ENCODE data around the gene TRIM26.
"Not testable (repeated sequence)": the region's sequence is repeated elsewhere in the genome, so short reads cannot be mapped to it uniquely, and the experiment has no call there.

The TRIM26 gene

DNA sequence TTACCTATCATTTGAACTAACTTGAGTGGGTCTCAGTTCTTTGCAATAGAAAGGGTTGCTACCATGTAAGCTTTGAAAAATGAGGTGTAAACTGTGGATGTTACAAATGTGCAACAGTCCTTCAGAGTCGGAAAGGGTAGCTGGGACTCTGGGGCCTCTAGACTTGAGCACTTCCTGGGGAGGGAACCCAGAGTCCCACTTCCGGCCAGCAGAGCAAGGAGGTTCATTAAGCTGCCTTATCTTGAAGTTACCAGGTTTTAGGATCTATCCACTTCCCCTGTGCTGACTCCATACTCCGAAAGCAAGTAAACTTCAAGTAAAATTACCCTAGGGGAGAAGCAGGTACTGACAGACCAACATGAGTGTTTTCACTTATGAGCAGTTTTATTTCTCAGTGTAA, 61.6 kb downstream of the TRIM26 start:
- no peak for DNase-seq

DNA sequence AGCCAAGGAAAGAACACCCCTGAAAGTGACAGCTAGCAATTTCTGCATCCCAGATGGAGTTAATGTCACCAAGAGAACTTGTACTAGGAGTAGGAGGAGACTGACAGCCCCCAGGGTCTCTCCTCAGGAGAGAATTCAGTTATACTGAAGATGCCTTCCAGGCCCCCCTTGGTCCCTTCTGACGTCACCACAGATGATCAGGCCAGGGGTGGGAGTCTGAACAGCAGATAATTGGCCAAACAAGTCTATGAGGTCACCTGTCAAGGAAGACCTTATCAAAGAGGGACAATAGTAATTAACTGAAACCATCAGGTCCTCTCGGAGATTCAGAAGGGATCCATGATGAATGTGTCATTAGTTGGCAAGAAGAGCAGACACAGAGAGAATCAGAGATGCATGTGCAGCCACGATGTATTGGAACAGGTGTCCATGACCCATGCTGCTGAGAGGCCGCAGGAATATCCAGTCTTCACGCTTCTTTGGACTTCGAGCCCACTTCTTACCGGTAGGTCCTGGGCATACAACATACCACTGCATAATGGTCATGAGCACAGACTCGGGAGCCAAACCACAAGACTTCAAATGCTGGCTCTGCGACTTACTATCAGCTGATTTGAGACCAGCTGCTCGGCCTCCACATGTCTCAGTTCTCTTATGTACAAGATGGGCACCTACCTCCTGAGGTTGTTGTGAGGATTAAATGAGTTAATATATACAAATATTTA, 62.4 kb downstream of the TRIM26 start:
- no peak for DNase-seq

DNA sequence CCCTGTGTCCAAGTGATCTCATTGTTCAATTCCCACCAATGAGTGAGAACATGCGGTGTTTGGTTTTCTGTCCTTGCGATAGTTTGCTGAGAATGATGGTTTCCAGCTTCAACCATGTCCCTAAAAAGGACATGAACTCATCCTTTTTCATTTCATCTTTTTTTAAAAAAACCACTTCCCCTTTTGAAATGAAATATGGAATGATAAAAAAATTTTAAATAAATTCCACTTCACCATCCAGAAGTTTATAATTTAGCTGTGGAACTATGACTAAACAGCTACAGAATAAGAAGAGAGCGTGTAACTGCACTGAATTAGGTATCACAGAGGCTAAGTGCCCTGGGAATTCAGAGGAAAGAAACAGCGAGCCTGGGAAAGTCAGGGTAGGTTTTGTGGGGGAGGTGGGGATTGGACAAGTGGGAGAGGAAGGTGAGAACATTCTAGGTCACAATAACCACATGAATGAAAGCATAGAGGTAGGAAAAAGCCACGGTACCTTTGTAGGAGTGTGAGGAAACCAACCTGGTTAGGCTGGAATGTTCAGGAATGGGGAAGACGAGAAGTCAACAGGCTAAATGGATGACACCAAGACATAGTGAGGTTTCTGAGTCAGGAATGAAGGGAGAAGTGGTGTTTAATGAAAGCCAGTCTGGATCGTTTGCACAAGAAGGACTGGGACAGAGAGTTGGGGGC, 63.2 kb downstream of the TRIM26 start:
- DNase-seq = no peak

DNA sequence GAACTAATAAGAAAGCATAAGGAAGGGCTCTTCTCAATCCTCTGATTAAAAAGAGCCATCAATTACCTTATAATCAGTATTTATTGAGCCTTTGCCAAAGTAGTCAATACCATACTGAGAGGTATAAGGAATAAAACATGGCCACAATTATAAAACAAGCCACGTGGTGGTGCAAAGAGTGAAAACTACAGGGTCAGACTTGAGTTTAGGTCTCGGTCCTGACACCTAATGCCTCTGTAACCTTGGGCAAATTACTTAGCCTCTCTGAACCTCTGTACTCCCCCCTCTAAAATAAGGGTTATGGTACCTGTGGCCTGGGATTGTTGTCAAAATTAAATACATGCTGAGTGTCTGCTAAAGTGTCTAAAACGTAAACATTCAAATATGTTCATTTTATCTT, 64.0 kb downstream of the TRIM26 start:
- no peak for DNase-seq

DNA sequence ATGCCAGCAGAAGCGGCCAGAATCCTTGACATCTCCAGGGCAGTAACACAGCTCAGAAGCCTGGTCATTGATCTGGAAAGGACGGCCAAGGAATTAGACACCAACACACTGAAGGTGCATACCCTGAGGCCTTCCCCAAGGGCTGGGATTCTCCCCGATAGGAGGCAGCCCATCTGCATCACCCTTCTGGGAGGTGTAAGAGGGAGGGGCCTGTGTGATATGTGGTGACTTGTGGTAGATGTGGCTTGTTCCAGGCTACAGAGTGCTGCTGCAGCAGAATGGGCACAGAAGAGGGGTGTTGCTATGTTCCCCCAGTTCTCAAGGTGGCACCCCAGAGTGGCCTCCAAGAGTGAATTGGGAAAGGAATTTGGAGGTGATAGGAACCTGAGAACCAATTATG, 66.1 kb downstream of the TRIM26 start:
- DNase-seq = no peak

DNA sequence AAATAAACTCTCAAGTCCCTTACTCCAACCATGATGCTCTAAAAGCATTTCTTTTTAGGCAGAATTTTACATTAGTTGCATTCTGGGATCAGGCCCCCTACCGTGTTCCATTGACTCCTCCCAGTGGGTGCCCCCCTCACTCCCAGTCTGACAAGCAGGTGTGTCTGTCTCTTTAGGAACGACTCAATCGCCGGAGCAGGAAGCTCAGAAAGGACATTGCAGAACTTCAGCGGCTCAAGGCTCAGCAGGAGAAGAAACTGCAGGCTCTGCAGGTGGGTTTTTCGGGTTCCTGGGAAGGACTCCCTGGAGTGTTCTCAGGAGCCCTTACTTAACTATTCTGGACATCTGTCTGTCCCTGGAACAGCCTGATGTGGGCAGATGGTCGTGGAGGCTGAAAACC, 67.4 kb downstream of the TRIM26 start:
- no peak for DNase-seq

DNA sequence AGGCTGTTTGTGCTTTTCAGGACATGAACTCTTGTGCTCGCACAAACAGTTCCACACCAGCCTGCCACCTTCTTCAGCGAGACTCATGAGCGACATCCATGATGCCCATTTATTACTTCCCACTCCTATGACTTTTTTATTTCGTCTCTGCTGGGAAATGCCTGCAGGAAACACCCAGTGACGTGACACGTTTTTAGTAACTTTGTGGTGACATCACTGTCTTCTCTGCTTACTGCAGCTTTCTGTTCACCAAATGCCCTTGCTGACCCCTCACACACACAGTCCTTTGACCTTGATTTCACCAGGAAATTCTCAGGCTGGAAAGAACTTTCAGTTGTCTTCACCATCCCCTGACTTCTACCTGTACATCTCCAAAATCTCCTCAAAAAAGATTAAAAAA, 68.4 kb downstream of the TRIM26 start:
- no peak for DNase-seq

DNA sequence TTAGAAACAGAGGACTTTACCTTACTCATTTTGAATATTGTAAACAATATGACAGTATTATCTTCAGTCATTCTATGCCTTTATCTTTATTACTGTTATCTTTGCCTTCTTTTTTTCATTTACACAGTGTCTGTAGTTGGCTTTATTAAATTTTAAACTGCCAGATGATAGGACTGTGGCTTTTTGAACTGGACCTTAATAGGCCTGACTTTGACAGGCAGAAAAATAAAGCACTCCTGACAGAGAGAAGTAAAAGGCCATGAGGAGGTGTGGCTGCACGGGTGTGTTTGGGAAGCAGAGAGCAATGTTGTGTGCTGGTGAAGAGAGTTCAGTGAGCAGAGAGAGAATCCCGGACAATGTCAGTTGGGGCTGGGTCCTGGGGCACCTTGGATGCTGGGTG, 69.4 kb downstream of the TRIM26 start:
- no peak for DNase-seq

DNA sequence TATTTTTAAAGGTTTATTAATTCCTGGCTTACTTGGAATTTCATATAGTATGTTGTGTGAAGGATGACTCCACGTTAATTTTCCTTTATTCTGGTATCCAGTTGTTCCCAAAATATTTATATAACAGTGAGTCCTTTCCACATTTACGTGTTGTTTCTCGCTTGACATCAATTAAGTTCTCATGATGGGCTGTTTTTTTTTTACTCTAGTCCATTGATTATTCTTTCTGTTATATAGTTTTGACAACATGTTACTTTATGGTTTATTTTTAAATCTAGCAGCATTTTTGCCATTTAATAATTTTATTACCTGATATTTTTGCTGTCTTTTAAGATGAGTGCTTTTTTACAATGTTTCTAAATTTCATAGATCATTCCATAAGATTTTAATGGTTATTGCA, 70.5 kb downstream of the TRIM26 start:
- DNase-seq = no peak

DNA sequence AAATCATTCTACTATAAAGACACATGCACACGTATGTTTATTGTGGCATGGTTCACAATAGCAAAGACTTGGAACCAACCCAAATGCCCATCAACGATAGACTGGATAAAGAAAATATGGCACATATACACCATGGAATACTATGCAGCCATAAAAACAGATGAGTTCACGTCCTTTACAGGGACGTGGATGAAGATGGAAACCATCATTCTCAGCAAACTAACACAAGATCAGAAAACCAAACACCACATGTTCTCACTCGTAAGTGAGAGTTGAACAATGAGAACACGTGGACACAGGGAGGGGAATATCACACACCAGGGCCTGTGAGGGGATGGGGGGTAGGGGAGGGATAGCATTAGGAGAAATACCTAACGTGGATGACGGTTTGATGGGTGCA, 73.0 kb downstream of the TRIM26 start:
- DNase-seq = not testable (repeated sequence)

DNA sequence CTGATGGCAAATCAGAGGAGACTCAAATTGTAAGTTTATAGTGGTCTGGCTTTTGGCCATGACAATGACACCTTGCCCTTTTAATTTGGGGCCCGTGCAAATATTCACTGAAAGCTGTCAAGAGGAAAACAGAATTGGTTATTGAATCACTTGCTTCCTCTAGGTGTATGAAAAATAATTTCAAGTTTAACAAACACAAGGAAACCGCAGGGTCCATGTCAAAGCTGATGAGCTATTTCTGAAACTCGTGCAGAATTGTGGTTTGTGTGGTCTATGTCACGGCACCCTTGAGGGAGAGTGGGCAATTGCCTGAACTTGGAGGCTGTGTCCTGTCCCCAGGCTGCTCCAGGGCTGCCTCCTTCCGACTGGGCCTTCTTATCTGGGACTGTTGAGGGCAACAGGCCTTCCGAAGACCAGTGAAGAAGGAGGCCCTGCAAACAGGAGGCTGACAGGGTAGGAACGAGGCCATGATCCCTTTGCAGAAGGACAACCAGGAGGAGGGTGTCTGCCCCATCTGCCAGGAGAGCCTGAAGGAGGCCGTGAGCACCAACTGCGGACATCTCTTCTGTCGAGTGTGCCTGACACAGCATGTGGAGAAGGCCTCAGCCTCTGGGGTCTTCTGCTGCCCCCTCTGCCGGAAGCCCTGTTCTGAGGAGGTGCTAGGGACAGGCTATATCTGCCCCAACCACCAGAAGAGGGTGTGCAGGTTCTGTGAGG, 76.5 kb downstream of the TRIM26 start:
- no peak for DNase-seq

DNA sequence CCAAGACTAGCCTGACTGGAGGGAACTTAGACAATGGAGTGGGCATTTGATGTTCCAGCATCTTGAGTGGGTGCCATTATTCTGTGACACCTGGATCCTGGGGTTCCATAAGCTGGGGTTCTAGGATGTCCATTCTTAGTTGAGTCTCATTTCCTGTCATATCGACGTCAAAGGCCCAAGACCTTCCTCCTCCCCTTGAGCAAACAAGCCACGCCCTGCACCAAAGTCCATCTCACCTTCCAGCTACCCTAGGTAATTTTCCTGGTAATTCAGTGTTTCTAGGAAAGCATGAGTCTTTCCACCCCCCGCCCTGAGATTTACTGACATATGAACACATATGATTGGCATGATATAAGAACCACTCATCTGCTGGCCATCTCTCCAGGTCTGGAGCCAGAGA, 77.4 kb downstream of the TRIM26 start, which contains the start of gene TRIM40:
Gene TRIM40 (plus strand): TSS at position 384 of the 400 bp plus-strand sequence. CDS start 897 bp downstream, outside the sequence.
- no peak for DNase-seq

DNA sequence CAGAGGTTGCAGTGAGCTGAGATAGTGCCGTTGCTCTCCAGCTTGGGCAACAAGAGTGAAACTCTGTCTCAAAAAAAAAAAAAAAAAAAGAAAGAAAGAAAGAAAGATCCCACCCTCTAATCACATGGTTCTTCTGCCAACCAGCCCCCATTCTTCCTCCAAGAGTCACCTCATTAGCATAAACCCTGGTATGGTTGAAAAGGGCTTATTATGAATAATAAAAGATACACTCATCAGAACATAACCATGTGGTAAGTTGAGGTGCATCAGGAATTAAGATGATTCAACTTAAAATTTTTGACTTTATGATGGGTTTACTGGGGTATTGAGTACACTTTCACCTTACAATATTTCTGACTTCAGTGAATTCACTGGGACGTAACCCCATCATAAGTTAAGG, 78.1 kb downstream of the TRIM26 start:
- no peak for DNase-seq
